C1 segment of cervical spinal cord (tissue), 14 donors: ENCODE results near the gene INKA1.
"Not testable (repeated sequence)": the region's sequence is repeated elsewhere in the genome, so short reads cannot be mapped to it uniquely, and the experiment has no call there.

Experiments
- DNase-seq, 14 donors: peaks; one replicate each; lab custom pipeline; 2025; lab: John Stamatoyannopoulos, UW

INKA1 gene

GRCh38 chr3:49802719-49803464, at the start of gene INKA1:
Gene INKA1 (plus strand): TSS chr3:49803261. CDS start chr3:49803393, 132 bp downstream.
- DNase-seq, result peak in 13 of 14 donors; percentile 49 to 86 (median 78)

DNA sequence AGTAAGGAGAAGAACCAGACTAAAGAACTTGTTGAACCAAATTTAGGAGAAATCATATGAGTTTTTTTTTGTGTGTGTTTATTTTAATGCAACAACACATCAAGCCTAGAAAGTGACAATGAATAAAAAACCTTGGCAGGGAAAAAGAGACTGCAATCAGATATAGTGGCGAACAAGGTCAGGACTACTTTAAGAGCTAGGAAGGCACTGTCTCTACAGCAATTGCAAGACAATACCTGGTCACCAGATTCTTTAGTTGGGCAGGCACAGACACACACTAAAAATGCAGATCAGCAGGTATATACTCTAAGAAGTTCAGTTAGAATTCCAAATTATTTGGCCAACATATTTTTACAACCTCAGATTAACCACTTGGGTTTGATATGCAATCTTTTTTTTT, 48.5 kb upstream of the INKA1 start:
- no peak for DNase-seq

- DNase-seq, result peak in 1 of 14 donors; percentile 54
Observed at GRCh38 chr3:49756036-49756435, 47.0 kb upstream of the INKA1 start.

DNA sequence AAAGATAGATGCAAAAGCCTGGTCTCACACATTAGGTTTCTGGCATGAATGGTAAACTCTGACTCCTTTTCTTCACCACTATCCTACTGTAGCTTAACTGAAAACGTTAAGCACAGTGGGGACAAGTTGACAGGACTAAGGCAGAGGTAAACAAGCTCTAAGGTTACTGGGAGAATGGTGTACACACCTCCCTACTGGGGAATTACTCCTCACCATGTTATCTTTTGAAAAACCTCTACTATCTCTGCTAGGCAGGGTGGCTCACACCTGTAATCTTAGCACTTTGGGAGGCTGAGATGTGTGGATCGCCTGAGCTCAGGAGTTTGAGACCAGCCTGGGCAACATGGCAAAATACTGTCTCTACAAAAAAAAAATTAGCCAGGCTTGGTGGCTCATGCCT, 45.9 kb upstream of the INKA1 start:
- DNase-seq, result no peak

GRCh38 chr3:49759226-49759625, 43.8 kb upstream of the INKA1 start:
- DNase-seq, result no peak

DNA sequence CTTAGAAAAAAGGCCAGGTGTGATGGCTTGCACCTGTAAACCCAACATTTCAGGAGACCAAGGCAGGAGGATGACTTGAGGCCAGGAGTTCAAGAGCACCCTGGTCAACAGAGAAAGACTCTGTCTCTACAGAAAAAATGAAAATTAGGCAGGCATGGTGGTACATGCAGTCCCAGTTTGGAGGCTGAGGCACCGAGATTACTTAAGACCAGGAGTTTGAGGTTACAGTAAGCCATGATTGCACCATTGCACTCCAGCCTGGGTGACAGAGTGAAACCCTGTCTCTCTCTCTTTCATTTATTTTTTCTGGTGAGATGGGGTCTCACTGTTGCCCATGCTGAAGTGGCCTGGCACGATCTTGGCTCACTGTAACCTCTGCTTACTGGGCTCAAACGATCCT, 41.4 kb upstream of the INKA1 start:
- no peak for DNase-seq

DNA sequence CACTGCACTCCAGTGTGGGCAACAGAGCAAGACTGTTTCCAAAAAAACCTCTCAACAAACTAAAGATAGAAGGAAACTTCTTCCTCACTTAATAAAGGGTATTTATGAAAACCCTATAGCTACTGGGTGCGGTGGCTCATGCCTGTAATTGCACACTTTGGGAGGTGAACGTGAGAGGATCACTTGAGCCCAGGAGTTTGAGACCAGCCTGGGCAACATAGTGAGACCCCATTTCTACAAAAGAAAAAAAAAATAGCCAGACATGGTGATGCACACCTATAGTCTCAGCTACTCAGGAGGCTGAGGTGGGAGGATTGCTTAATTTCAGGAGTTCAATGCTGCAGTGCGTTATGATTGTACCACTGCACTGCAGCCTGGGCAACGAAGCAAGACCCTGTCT, 39.1 kb upstream of the INKA1 start:
- no peak for DNase-seq

DNA sequence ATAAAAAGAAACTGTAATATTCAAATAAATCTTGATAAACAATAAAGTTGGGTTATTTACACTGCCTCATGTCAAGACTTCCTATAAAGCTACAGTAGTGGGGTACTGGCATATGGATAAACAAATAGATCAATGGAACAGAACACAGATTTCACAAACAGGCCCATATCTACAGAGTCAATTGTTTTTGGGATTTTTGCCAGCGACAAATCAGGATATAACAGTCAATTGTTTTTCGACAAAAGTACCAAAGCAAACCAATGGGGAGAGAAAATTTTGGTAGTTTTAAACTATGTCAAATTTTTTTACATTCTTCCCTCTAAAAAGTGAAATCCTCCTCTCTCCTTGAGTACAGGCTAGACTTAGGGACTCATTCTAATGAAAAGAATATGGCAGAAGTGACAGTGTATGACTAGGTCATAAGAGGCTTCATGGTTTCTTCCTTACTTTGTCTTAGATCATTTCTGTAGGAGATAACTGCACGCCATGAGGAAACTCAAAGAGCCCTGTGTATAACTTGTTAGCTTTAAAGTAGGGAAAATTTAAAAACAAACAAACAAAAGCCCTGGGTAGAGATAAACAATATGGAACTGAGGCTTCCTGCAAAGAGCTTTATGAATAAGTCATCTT, 33.7 kb upstream of the INKA1 start:
- no peak for DNase-seq

- no peak for DNase-seq
Observed at GRCh38 chr3:49769926-49770325, 33.1 kb upstream of the INKA1 start.

DNA sequence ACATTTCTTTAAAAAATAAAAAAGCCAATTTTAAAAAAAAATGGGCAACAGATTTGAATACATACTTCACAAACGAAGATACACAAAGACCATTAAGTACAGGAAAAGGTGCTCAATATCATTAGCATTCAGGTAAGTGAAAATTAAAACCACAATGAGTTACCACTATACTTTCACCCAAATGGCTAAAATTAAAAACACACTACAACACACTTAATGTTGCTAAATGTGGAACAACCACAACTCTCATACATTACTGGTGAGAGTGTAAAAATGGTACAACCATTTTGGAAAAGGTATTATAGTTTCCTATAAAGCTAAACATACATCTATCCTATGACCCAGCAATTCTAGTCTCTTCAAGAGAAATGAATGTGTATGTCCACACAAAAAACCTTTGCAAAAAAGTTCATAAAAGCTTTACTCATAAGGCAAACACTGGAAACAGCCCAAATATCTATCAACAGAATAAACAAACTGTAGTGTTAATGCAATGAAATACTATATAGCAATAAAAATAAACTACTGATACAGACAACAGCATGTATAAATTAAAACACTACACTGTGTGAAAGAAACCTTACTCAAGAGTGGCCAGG, 31.6 kb upstream of the INKA1 start:
- no peak for DNase-seq

DNA sequence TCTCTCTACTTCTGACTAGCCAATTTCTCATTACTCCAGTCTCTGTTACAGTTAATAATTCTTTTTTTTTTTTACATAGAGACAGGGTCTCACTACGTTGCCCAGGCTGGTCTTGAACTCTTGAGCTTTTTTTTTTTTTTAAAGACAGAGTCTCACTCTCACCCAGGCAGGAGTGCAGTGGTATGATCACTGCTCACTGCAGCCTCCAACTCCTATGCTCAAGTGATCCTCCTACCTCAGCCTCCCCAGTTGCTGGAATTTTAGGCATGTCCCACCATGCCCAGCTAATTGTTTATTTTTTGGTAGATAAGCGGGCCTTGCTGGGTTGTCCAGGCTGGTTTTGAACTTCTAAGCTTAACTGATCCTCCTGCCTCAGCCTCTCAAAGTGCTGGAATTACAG, 30.4 kb upstream of the INKA1 start:
- DNase-seq, result no peak

GRCh38 chr3:49775538-49775937, 27.5 kb upstream of the INKA1 start:
- peak in 9 of 14 donors; percentile 11 to 43 (median 22) for DNase-seq

DNA sequence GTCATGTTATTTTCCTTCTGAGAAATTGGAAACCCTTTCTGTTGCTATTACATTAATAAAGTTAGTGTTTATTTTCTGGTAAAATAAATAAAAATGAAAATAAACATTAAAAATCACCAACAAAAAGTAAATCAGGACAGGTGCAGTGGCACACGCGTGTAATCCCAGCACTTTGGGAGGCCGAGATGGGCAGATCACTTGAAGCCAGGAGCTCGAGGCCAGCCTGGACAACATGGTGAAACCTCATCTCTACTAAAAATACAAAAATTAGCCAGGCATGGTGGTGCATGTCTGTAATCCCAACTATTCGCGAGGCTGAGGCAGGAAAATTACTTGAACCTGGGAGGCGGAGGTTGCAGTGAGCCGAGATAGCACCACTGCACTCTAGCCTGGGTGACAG, 27.0 kb upstream of the INKA1 start:
- DNase-seq, result not testable (repeated sequence)

GRCh38 chr3:49779358-49780079, 23.5 kb upstream of the INKA1 start:
- no peak for DNase-seq

GRCh38 chr3:49780080-49780974, 22.7 kb upstream of the INKA1 start:
- DNase-seq, result no peak

DNA sequence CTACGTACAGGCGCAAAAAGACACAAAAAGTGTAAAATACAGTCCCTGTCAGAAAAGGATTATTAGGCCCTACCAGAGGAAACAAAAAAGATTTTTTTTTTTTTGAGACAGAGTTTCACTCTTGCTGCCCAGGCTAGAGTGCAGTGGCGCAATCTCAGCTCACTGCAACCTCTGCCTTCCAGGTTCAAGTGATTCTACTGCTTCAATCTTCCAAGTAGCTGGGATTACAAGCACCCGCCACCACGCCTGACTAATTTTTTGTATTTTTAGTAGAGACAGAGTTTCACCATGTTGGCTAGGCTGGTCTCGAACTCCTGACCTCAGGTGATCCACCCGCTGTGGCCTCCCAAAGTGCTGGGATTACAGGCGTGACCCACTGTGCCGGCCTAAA, 22.1 kb upstream of the INKA1 start:
- DNase-seq, result not testable (repeated sequence)

DNA sequence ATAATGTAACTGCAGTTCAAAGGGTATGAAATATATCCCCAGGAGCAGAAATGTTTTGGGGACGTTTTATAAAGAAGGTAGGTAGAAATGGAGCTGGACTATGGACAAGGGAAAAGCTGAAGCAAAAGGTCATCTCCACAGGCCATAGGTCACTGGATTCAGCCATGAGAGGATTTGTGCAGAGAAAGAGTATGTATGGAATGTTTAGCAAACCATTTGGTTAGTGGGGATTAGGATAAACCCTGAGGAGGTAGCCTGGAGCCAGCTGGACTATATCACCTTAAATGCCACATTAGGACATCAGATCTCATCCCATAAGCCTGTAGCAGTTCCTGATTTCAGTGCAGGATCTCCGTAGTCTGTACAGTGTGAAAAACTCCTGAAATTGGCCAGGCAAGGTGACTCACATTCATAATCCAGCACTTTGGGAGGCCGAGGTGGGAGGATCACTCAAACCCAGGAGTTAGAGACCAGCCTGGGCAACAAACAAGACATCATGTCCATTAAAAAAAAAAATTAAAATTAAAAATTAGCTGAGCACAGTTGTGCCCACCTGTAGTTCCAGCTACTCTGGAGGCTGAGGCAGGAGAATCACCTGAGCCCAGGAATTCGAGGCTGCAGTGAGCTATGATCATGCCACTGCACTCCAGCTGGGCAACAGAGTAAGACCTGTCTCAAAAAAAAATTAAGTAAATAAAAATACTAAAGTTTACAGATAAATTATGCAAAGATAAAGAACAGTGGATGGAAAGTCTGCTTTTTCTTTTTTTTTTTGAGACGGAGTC, 21.5 kb upstream of the INKA1 start:
- DNase-seq, result no peak

GRCh38 chr3:49782277-49782676, 20.8 kb upstream of the INKA1 start:
- DNase-seq, result not testable (repeated sequence)

GRCh38 chr3:49785565-49786356, 17.3 kb upstream of the INKA1 start:
- peak in 3 of 14 donors; percentile 65 to 74 (median 66) for DNase-seq
